Muscle of arm (tissue), 12 donors: Measurements from ENCODE around the gene STOX1. TPM values are rescaled to one million over a fixed set of nuclear protein-coding genes. Genes with fewer than 3 reads are reported as not detected.
"Not testable (repeated sequence)": the region's sequence is repeated elsewhere in the genome, so short reads cannot be mapped to it uniquely, and the experiment has no call there.

ENCODE experiments used
- DNase-seq: peaks from one replicate; pipeline ENCODE4 v3.0.0-alpha.2; 2013
- polyA plus RNA-seq, 12 donors: library from polyadenylated mRNA; unstranded; fragments of 120-200 nt; gene quantifications; one replicate each; pipeline ENCODE4 v1.2.1, GENCODE V29; 2013; ENCODE audit not compliant: insufficient read length in 12 of 12

Gene STOX1
- polyA plus RNA-seq, 12 donors: 2.3 to 5.3 (median 2.8) TPM; not detected in 1

- peak; percentile 12 for DNase-seq
Measured at GRCh38 chr10:68828083-68828601, 811 bp downstream of the STOX1 start.

DNA sequence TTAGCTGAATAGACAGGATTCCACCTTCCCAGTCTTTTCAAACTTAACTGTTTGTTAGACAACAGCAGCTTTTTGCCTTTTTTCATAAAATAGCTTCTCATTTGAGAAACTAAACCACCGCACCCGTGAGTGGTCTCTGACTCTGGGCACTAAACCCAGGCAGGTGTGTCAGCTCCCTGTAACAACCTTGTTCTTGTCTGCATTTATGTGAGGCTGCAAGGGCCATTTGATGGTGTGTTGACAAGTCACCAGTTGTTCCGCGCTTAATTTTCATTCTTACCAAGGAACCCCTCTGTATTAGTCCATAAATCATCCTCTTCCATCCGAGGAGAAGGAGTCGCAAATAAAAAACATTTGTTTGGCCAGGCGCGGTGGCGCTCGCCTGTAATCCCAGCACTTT lies 1.5 kb downstream of the STOX1 start:
- no peak for DNase-seq

DNA sequence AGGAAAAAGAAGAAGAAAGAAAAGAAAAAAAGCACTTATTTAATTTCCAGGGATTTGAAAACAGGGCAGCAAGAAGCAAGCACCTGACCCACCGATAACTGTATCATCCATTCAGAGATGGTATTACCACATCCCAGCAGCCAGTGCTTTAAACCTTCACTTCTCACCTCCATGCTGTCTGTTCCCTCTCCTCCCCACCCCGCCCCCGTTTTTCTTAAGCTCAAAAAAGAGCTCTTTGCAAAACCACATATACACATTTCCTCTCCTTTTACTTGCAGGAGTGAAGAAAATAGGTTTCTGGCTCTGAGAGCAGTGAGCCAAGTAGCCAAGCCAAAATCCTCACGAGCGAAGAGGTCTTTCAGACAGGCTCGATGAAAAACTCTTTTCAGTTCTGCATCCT lies 2.2 kb downstream of the STOX1 start:
- DNase-seq: no peak

GRCh38 chr10:68829952-68830351 lies 2.6 kb downstream of the STOX1 start:
- no peak for DNase-seq

- DNase-seq: no peak
Measured at GRCh38 chr10:68831961-68832455, 4.7 kb downstream of the STOX1 start.

GRCh38 chr10:68832601-68833000 lies 5.3 kb downstream of the STOX1 start:
- no peak for DNase-seq

- no peak for DNase-seq
Measured at GRCh38 chr10:68837626-68838322, 10.4 kb downstream of the STOX1 start.

GRCh38 chr10:68840650-68841049 lies 13.3 kb downstream of the STOX1 start:
- DNase-seq: not testable (repeated sequence)

- DNase-seq: no peak
Measured at GRCh38 chr10:68848281-68848680, 20.9 kb downstream of the STOX1 start.

DNA sequence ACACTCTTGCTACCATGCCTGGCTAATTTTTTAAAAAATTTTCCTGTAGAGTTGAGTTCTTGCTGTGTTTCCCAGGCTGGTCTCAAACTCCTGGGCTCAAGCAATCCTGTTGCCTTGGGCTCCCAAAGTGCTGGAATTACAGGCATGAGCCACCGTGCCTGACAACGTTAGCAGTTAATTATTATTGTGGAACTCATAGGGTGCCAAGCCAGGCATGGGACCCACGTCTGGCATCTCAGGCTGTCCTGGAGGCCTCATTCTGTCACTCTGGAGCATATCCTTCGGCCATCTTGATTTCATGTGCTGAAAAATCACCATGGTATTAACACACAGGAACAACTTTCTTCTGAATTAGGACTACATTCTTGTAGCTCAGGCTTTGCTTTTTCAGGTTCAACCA lies 21.5 kb downstream of the STOX1 start:
- no peak for DNase-seq

DNA sequence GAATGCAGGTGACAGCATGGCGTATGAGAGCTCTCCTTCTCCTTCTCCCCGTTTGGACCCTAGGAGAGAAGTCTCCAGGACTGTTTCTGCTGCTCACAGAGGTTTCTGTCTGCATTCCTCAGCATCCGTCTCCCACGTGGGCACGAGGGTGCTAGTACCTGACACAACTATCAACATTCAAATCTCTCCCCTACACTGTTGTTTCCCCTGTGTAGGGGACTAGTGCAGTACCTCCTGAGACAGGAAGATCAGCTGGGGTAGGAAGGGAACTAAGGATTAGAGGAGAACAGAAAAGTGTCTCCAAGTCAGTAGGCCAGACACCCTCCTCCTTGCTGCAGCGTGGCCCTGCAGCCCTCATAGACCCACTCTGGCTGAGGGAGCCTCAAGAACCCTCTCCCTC lies 29.0 kb downstream of the STOX1 start:
- DNase-seq: no peak

GRCh38 chr10:68857005-68857404 lies 29.7 kb downstream of the STOX1 start:
- DNase-seq: no peak

DNA sequence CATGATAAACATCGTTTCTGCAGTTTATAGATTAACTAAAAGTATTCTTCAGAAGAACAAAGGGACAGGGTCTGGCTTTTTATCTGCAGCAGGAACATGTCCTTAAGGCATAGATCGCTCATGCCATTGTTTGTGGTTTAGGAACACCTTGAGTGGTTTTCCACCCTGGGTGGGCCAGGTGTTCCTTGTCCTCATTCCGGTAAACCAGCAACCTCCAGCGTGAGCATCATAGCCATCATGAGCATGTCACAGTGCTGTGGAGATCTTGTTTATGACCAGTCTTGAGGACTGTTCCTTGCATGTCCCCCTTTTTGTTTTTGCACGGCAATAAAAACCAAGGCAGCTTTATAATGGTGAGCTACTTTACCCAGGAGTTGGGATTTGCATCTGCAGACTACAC lies 33.9 kb downstream of the STOX1 start:
- no peak for DNase-seq

GRCh38 chr10:68864611-68865010 lies 37.3 kb downstream of the STOX1 start:
- no peak for DNase-seq

DNA sequence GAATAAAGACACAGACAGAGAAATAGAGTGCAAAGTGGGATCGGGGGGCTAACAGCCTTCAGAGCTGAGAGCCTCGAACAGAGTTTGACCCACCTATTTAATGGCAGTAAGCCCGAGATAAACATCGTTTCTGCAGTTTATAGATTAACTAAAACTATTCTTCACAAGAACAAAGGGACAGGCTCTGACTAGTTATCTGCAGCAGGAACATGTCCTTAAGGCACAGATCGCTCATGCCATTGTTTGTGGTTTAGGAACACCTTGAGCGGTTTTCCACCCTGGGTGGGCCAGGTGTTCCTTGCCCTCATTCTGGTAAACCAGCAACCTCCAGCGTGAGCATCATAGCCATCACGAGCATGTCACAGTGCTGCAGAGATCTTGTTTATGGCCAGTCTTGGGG lies 40.8 kb downstream of the STOX1 start:
- DNase-seq: not testable (repeated sequence)

GRCh38 chr10:68869623-68870022 lies 42.3 kb downstream of the STOX1 start:
- DNase-seq: no peak

- no peak for DNase-seq
Measured at GRCh38 chr10:68870061-68870460, 42.7 kb downstream of the STOX1 start.

DNA sequence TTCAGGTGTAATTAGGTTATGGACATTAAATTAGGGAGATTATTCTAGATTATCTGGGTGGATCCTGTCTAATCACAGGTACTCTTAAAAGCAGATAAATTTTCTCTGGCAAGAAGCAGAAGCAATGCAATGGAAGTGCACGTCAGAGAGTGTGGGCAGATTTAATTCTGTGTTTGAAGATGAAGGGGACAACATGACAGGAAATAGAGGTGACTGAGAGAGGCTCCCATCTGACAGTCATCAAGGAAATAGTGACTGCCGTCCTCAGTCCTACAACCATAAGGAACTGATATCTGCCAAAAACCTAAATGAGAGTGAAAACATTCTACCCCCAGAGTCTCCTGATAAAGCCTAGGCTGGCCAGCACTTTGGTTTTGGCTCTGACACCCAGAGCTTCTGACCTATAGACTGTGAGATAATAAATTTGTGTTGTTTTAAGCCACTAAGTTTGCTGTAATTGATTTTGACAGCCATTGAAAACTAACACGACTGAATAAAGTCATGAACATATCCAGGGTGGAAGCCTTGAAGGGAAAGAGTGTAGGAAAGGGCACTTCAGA lies 43.3 kb downstream of the STOX1 start:
- DNase-seq: no peak

DNA sequence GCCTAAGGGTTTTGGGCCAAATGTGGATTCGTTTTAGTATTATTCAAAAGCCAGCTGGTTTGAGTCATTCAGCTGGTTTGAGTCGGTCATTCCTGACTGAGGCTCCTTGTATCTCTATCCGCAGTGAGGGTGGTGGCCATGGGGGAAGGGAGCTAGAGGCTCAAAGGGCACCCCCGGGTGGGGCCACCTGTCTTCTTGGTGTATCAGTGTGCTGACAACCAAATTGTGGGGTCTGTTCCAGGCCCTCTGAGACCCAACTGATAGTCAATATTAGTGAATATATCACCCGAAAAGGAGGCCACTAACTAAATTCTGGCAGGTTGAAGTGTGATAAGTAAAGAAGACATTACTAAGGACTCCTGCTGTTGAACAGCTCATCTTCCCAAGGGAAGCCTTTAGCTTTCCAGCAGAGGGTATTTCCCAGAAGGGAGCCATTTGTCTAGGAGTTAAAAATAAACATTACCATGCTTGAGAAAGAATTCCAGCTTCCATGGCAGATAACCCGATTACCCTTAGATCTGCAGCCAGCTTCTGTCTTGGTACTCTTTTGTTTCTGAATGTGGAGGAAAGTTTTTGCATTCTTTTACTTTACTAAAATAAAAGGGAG lies 43.9 kb downstream of the STOX1 start:
- peak; percentile 20 for DNase-seq

DNA sequence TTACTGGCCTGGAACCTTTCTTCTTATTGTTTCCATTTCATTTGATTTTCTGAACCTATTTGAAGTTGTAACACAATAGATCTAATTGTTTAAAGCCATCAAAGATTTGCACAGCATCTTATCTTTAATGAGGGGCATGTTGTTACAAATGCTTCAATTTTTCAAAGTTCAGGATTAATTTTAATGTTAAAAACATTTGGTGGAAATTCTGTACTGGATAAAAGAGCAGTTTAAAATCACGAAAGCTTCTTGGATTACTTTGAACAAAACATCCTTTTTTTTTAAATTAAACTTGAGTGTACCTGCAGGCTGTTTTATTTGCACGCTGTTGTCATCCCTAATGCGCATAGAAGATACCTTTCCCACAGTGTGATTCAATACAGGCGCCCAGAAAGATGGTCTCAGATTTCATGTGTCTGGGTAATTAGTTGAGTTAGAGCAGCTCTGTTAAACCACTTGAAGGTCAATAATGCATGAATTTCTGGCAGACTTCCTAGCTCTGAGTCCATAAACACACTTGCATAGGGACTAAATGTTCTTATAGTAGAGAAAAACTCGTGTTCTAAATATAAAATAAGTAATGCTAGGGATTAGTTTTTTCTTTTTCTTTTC lies 44.5 kb downstream of the STOX1 start:
- peak; percentile 81 for DNase-seq

DNA sequence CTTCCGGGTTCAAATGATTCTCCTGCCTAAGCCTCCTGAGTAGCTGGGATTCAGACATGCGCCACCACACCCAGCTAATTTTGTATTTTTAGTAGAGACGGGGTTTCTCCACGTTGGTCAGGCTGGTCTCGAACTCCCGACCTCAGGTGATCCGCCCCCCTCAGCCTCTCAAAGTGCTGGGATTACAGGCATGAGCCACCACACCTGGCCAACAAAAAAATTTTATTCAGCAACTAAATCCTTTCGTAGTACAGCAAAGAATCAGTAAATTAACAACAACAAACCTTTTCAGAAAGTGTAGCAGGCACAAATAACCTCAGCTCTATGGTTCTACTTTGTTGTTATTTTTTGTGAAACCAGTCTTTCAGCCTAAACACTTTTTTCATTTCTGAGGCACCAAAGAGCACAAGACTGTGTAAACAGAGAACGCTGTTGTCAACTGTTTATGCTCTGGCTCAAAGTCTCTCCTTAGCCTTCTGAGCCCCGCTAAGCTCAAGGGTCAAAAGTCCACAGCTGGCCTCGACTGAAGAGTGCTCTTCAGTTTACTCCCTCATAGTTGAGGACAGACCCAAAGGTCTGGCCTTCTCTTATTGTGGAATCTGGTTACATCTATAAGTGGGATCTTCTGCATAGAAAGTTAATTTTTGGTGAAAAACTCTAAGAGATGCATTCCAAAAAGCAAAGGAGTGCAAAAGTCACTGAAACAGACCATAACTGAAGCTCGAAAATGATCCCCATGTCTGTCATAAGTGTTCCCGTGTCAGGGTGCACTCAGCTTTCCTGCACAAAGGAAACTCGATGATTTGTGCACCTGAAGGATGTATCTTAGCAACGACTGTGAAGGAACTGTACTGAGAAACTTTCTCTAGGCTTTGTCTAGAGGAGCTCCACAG lies 49.2 kb downstream of the STOX1 start:
- no peak for DNase-seq
